Activated CD8-positive, alpha-beta T cell treated with anti-CD3 and anti-CD28 coated beads for 36 hours (primary cell): Measurements from ENCODE around the gene C17orf100. TPM values are rescaled to one million over a fixed set of nuclear protein-coding genes. Genes with fewer than 3 reads are reported as not detected.

ENCODE experiments used
- ATAC-seq: fragments of 200-7000 bp; cut with Tn5 transposase; one replicate; pipeline ENCODE4 v1.10.0; 2021; ENCODE audit warnings: mild to moderate bottlenecking, moderate library complexity
- CTCF ChIA-PET: fragments of 350-600 bp; sonication (Branson Sonifier 250); formaldehyde crosslinking; loops from one replicate; lab custom pipeline; 2021; ENCODE audit warnings: antibody characterized with exemption; lab: Charles Lee
- POLR2A ChIA-PET: fragments of 350-600 bp; sonication (Branson Sonifier 250); formaldehyde crosslinking; loops from one replicate; lab custom pipeline; 2021; ENCODE audit warnings: antibody characterized with exemption; lab: Charles Lee
- DNase-seq: peaks from one replicate; pipeline ENCODE4 v3.0.0-alpha.2; 2020
- H3K27ac Mint-ChIP-seq: one replicate; pipeline ENCODE4 v1.8.0; 2021; ENCODE audit warnings: mild to moderate bottlenecking, mixed read lengths
- H3K27me3 Mint-ChIP-seq: one replicate; pipeline ENCODE4 v1.8.0; 2021; ENCODE audit warnings: mixed read lengths
- H3K36me3 Mint-ChIP-seq: one replicate; pipeline ENCODE4 v1.8.0; 2021; ENCODE audit warnings: low read depth, mixed read lengths
- H3K4me1 Mint-ChIP-seq: one replicate; pipeline ENCODE4 v1.8.0; 2021; ENCODE audit warnings: low read depth, mixed read lengths
- H3K4me3 Mint-ChIP-seq: one replicate; pipeline ENCODE4 v1.8.0; 2021; ENCODE audit warnings: mild to moderate bottlenecking, moderate library complexity, mixed read lengths
- H3K9me3 Mint-ChIP-seq: one replicate; pipeline ENCODE4 v1.8.0; 2021; ENCODE audit warnings: mixed read lengths
- CTCF ChIP-seq: fragments of 200-600 bp; IDR thresholded peaks from one replicate; pipeline ENCODE4 v1.8.0; 2022; ENCODE audit warnings: antibody characterized with exemption, mild to moderate bottlenecking
- intact Hi-C: fragments of 100-400 bp; cut with micrococcal nuclease; formaldehyde crosslinking; loops from one replicate; pipeline ENCODE4 v1.10.0; 2022
- total RNA-seq, 2 experiments: library from RNA; stranded (reverse); gene quantifications; one replicate each; pipeline ENCODE4 v1.2.3, GENCODE V29; 2021

C17orf100 gene
- total RNA-seq, 2 experiments from 2014 or later = 1.1 to 1.6 TPM

GRCh38 chr17:6681176-6681575, 29.6 kb downstream of the C17orf100 start:
- intact Hi-C loops = no loop called here
- ATAC-seq (no peak), DNase-seq (no peak)
- no peak for TF ChIP-seq CTCF
- H3K27me3 Mint-ChIP-seq = peaks cover 35% of the 10 kb centered on the region
- H3K36me3 Mint-ChIP-seq = no peaks in the 10 kb centered on the region
- no peak overlapping the region for H3K27ac Mint-ChIP-seq
- ChIA-PET CTCF (no interaction called here), POLR2A (interaction anchor here (0.6 kb wide), 1 partner anchor 35 kb away, joined by 3 read pairs; no protein-coding TSS in a partner anchor)
- no peak overlapping the region for H3K4me3 Mint-ChIP-seq
- H3K4me1 Mint-ChIP-seq = peaks cover 7% of the 10 kb centered on the region
- H3K9me3 Mint-ChIP-seq = no peaks in the 10 kb centered on the region

GRCh38 chr17:6681671-6682070, 30.1 kb downstream of the C17orf100 start:
- Mint-ChIP-seq H3K4me1 (peaks cover 7% of the 10 kb centered on the region), H3K9me3 (no peaks in the 10 kb centered on the region), H3K27me3 (peaks cover 35% of the 10 kb centered on the region), H3K36me3 (no peaks in the 10 kb centered on the region), H3K4me3 (no peak overlapping the region), H3K27ac (no peak overlapping the region)
- ChIA-PET CTCF (no interaction called here), POLR2A (interaction anchor here (0.6 kb wide), 1 partner anchor 35 kb away, joined by 3 read pairs; no protein-coding TSS in a partner anchor)
- DNase-seq = no peak
- no peak for ATAC-seq
- no peak for TF ChIP-seq CTCF
- intact Hi-C loops = no loop called here

- peaks cover 4% of the 10 kb centered on the region for H3K4me1 Mint-ChIP-seq
- H3K4me3 Mint-ChIP-seq = no peak overlapping the region
- CTCF ChIA-PET = interaction anchor here (0.8 kb wide), 1 partner anchor 9 kb away, joined by 4 read pairs; no protein-coding TSS in a partner anchor
- intact Hi-C loops = no loop called here
- no peak for TF ChIP-seq CTCF
- no peaks in the 10 kb centered on the region for H3K9me3 Mint-ChIP-seq
- ATAC-seq (no peak), DNase-seq (no peak)
- POLR2A ChIA-PET = no interaction called here
- H3K36me3 Mint-ChIP-seq = no peaks in the 10 kb centered on the region
- H3K27me3 Mint-ChIP-seq = peaks cover 35% of the 10 kb centered on the region
- no peak overlapping the region for H3K27ac Mint-ChIP-seq
Measured at GRCh38 chr17:6682339-6682738, 30.8 kb downstream of the C17orf100 start.

- Mint-ChIP-seq H3K4me3 (no peak overlapping the region), H3K27ac (no peak overlapping the region), H3K9me3 (no peaks in the 10 kb centered on the region), H3K4me1 (no peaks in the 10 kb centered on the region), H3K36me3 (no peaks in the 10 kb centered on the region), H3K27me3 (peaks cover 32% of the 10 kb centered on the region)
- CTCF ChIA-PET = interaction anchor here (0.8 kb wide), 1 partner anchor 9 kb away, joined by 4 read pairs; no protein-coding TSS in a partner anchor
- DNase-seq = no peak
- intact Hi-C loops = no loop called here
- no peak for TF ChIP-seq CTCF
- POLR2A ChIA-PET = no interaction called here
- ATAC-seq = no peak
Measured at GRCh38 chr17:6683081-6683684, 31.6 kb downstream of the C17orf100 start.

- no peak for DNase-seq
- CTCF ChIA-PET = interaction anchor here (0.8 to 1.2 kb wide), 2 partner anchors 18 to 160 kb away, joined by 3 to 5 read pairs; no protein-coding TSS in a partner anchor
- no peak for TF ChIP-seq CTCF
- Mint-ChIP-seq H3K4me1 (no peaks in the 10 kb centered on the region), H3K36me3 (no peaks in the 10 kb centered on the region), H3K27ac (no peak overlapping the region), H3K9me3 (no peaks in the 10 kb centered on the region), H3K27me3 (peaks cover 25% of the 10 kb centered on the region), H3K4me3 (no peak overlapping the region)
- no peak for ATAC-seq
- intact Hi-C loops = no loop called here
- POLR2A ChIA-PET = no interaction called here
Measured at GRCh38 chr17:6683730-6684459, 32.3 kb downstream of the C17orf100 start.
